GM23338 (cell line): Measurements from ENCODE around the gene KIF3C. TPM values are rescaled to one million over a fixed set of nuclear protein-coding genes. Genes with fewer than 3 reads are reported as not detected.

Source experiments
- ATAC-seq: fragments of 200-7000 bp; cut with Tn5 transposase; 3 replicates; pipeline ENCODE4 v1.9.1; 2020
- DNase-seq: peaks from one replicate; pipeline ENCODE4 v3.0.0-alpha.2; 2015; ENCODE audit warnings: low spot score
- H2AFZ ChIP-seq: fragments of 200-600 bp; sonication (generic); 2 replicates; pipeline ENCODE4 v1.8.0; 2016; ENCODE audit warnings: antibody characterized with exemption, mild to moderate bottlenecking, moderate library complexity
- H3F3A ChIP-seq: fragments of 200-600 bp; sonication (generic); replicated peaks from 2 replicates; pipeline ENCODE4 v1.8.0; 2017; ENCODE audit warnings: antibody characterized with exemption, mixed run types, low read depth
- H3K27ac ChIP-seq: fragments of 200-600 bp; sonication (generic); 2 replicates; pipeline ENCODE4 v1.6.1; 2016; ENCODE audit warnings: low read depth
- H3K27me3 ChIP-seq: fragments of 200-600 bp; sonication (generic); 2 replicates; pipeline ENCODE4 v1.8.0; 2016; ENCODE audit warnings: mild to moderate bottlenecking, mixed run types, moderate library complexity; ENCODE audit not compliant: insufficient read depth
- H3K36me3 ChIP-seq: fragments of 200-600 bp; sonication (generic); 2 replicates; pipeline ENCODE4 v1.8.0; 2016; ENCODE audit warnings: mild to moderate bottlenecking; ENCODE audit not compliant: insufficient read depth
- H3K4me1 ChIP-seq: fragments of 200-600 bp; sonication (generic); 2 replicates; pipeline ENCODE4 v1.8.0; 2016; ENCODE audit warnings: mild to moderate bottlenecking, moderate library complexity; ENCODE audit not compliant: insufficient read depth
- H3K4me2 ChIP-seq: fragments of 200-600 bp; sonication (generic); 2 replicates; pipeline ENCODE4 v1.7.1; 2017; ENCODE audit warnings: mixed run types
- H3K4me3 ChIP-seq: fragments of 200-600 bp; sonication (generic); 2 replicates; pipeline ENCODE4 v1.6.1; 2016; ENCODE audit warnings: mixed run types
- H3K79me2 ChIP-seq: fragments of 200-600 bp; sonication (generic); replicated peaks from 2 replicates; pipeline ENCODE4 v1.8.0; 2017; ENCODE audit warnings: mild to moderate bottlenecking; ENCODE audit not compliant: insufficient read depth
- H3K9me2 ChIP-seq: fragments of 200-600 bp; sonication (generic); 2 replicates; pipeline ENCODE4 v1.8.0; 2017; ENCODE audit not compliant: insufficient read depth
- H4K20me1 ChIP-seq: fragments of 200-600 bp; sonication (generic); replicated peaks from 2 replicates; pipeline ENCODE4 v1.8.0; 2017; ENCODE audit warnings: mild to moderate bottlenecking; ENCODE audit not compliant: insufficient read depth
- H3K27ac Mint-ChIP-seq: 2 replicates; pipeline ENCODE4 v1.8.0; 2020; ENCODE audit warnings: inconsistent platforms, mild to moderate bottlenecking, moderate library complexity, mixed read lengths
- H3K27me3 Mint-ChIP-seq: 3 replicates; pipeline ENCODE4 v1.8.0; 2022; ENCODE audit warnings: low read depth, mild to moderate bottlenecking, moderate library complexity, mixed read lengths, inconsistent platforms; ENCODE audit not compliant: insufficient read depth, poor library complexity
- H3K36me3 Mint-ChIP-seq: 3 replicates; pipeline ENCODE4 v1.8.0; 2021; ENCODE audit warnings: low read depth, mild to moderate bottlenecking, inconsistent platforms, moderate library complexity, mixed read lengths
- H3K4me1 Mint-ChIP-seq: 3 replicates; pipeline ENCODE4 v1.8.0; 2020; ENCODE audit warnings: mild to moderate bottlenecking, inconsistent platforms, mixed read lengths
- H3K4me3 Mint-ChIP-seq: 3 replicates; pipeline ENCODE4 v1.8.0; 2021; ENCODE audit warnings: moderate library complexity, mild to moderate bottlenecking, inconsistent platforms, mixed read lengths
- H3K9me3 Mint-ChIP-seq: 3 replicates; pipeline ENCODE4 v1.8.0; 2020; ENCODE audit warnings: moderate library complexity, mild to moderate bottlenecking, inconsistent platforms, mixed read lengths
- EZH2phosphoT487 ChIP-seq: fragments of 200-600 bp; sonication (generic); IDR thresholded peaks from one replicate; pipeline ENCODE4 v1.8.1; 2018; ENCODE audit warnings: antibody characterized with exemption; ENCODE audit not compliant: unreplicated experiment
- NANOG ChIP-seq: IDR thresholded peaks from 2 replicates; pipeline ENCODE4 v1.6.1; 2016; ENCODE audit warnings: antibody characterized with exemption, borderline replicate concordance
- ZNF114 ChIP-seq: fragments of 250-450 bp; sonication (Bioruptor Pico); IDR thresholded peaks from 2 replicates; pipeline ENCODE4 v1.5.0; 2020; ENCODE audit warnings: mild to moderate bottlenecking, moderate library complexity
- polyA plus RNA-seq: library from polyadenylated mRNA; unstranded; fragments of >200 nt; fragmentation: Nextera tagmentation; extraction: Ambion mirVana; gene quantifications from 2 replicates; pipeline ENCODE4 v1.2.1, GENCODE V29; 2016
- total RNA-seq: library from RNA; depleted of rRNA; stranded (reverse); fragments of >200 nt; shearing (Covaris generic); gene quantifications from 2 replicates; pipeline ENCODE4 v1.2.3, GENCODE V29; 2014
- TF ChIP-seq, protein P1 (sequence below): fragments of 250-450 bp; sonication (Bioruptor Pico); IDR thresholded peaks from 2 replicates; pipeline ENCODE4 v1.5.0; 2020; ENCODE audit warnings: mild to moderate bottlenecking, moderate library complexity
- TF ChIP-seq, protein P2 (sequence below): IDR thresholded peaks from one replicate; pipeline ENCODE4 v1.6.1; 2018; ENCODE audit warnings: antibody characterized with exemption; ENCODE audit not compliant: unreplicated experiment

The KIF3C gene
- total and polyA plus RNA-seq, 2 experiments from 2014 or later: 14.9 to 40.0 TPM

DNA sequence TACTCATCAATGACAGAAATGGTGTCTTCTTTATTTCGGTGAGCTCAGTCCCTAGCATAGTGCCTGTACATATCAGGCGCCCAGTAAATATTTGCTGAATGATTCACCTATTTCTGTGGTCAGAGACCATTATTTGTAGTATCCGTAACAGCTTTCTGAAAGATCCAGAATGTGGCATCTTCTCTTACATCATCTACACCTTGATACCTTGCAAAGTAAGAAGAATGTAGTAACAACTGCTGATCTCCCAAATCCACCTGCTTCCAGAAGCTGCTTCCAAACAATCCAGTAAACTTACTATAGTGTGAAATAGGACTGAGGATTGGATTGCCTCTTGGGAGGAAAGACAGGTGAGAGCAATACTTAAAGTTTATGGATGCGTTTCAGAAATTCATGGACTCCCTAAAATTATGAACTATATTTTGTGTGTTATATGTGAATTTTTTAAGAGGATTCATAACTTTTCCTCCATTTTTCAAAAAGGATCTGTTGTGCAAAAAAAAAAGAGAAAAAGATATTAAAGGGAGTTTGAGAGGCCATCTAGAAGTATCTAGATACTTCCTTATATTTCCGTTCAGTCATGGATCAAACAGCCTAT, 103.1 kb downstream of the KIF3C start:
- peak overlapping the region; percentile 85 for H3K4me2 ChIP-seq
- H3K4me3 ChIP-seq: peak overlapping the region; percentile 97
- H3F3A ChIP-seq: peaks cover 4% of the 10 kb centered on the region
- peak overlapping the region; percentile 98 for H3K4me3 Mint-ChIP-seq
- H3K9me3 Mint-ChIP-seq: no peaks in the 10 kb centered on the region; the same call in 2 of the 3 replicates
- ATAC-seq (no peak), DNase-seq (no peak)
- no peaks in the 10 kb centered on the region for H3K9me2 ChIP-seq
- TF ChIP-seq, protein P1, sequence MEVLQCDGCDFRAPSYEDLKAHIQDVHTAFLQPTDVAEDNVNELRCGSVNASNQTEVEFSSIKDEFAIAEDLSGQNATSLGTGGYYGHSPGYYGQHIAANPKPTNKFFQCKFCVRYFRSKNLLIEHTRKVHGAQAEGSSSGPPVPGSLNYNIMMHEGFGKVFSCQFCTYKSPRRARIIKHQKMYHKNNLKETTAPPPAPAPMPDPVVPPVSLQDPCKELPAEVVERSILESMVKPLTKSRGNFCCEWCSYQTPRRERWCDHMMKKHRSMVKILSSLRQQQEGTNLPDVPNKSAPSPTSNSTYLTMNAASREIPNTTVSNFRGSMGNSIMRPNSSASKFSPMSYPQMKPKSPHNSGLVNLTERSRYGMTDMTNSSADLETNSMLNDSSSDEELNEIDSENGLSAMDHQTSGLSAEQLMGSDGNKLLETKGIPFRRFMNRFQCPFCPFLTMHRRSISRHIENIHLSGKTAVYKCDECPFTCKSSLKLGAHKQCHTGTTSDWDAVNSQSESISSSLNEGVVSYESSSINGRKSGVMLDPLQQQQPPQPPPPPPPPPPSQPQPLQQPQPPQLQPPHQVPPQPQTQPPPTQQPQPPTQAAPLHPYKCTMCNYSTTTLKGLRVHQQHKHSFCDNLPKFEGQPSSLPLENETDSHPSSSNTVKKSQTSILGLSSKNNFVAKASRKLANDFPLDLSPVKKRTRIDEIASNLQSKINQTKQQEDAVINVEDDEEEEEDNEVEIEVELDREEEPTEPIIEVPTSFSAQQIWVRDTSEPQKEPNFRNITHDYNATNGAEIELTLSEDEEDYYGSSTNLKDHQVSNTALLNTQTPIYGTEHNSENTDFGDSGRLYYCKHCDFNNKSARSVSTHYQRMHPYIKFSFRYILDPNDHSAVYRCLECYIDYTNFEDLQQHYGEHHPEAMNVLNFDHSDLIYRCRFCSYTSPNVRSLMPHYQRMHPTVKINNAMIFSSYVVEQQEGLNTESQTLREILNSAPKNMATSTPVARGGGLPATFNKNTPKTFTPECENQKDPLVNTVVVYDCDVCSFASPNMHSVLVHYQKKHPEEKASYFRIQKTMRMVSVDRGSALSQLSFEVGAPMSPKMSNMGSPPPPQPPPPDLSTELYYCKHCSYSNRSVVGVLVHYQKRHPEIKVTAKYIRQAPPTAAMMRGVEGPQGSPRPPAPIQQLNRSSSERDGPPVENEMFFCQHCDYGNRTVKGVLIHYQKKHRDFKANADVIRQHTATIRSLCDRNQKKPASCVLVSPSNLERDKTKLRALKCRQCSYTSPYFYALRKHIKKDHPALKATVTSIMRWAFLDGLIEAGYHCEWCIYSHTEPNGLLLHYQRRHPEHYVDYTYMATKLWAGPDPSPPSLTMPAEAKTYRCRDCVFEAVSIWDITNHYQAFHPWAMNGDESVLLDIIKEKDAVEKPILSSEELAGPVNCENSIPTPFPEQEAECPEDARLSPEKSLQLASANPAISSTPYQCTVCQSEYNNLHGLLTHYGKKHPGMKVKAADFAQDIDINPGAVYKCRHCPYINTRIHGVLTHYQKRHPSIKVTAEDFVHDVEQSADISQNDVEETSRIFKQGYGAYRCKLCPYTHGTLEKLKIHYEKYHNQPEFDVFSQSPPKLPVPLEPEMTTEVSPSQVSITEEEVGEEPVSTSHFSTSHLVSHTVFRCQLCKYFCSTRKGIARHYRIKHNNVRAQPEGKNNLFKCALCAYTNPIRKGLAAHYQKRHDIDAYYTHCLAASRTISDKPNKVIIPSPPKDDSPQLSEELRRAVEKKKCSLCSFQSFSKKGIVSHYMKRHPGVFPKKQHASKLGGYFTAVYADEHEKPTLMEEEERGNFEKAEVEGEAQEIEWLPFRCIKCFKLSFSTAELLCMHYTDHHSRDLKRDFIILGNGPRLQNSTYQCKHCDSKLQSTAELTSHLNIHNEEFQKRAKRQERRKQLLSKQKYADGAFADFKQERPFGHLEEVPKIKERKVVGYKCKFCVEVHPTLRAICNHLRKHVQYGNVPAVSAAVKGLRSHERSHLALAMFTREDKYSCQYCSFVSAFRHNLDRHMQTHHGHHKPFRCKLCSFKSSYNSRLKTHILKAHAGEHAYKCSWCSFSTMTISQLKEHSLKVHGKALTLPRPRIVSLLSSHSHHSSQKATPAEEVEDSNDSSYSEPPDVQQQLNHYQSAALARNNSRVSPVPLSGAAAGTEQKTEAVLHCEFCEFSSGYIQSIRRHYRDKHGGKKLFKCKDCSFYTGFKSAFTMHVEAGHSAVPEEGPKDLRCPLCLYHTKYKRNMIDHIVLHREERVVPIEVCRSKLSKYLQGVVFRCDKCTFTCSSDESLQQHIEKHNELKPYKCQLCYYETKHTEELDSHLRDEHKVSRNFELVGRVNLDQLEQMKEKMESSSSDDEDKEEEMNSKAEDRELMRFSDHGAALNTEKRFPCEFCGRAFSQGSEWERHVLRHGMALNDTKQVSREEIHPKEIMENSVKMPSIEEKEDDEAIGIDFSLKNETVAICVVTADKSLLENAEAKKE (CRISPR knock-in tag): no peak
- no peak for TF ChIP-seq EZH2phosphoT487
- no peak for TF ChIP-seq NANOG
- TF ChIP-seq ZNF114 (CRISPR knock-in tag): no peak
- TF ChIP-seq, protein P2, sequence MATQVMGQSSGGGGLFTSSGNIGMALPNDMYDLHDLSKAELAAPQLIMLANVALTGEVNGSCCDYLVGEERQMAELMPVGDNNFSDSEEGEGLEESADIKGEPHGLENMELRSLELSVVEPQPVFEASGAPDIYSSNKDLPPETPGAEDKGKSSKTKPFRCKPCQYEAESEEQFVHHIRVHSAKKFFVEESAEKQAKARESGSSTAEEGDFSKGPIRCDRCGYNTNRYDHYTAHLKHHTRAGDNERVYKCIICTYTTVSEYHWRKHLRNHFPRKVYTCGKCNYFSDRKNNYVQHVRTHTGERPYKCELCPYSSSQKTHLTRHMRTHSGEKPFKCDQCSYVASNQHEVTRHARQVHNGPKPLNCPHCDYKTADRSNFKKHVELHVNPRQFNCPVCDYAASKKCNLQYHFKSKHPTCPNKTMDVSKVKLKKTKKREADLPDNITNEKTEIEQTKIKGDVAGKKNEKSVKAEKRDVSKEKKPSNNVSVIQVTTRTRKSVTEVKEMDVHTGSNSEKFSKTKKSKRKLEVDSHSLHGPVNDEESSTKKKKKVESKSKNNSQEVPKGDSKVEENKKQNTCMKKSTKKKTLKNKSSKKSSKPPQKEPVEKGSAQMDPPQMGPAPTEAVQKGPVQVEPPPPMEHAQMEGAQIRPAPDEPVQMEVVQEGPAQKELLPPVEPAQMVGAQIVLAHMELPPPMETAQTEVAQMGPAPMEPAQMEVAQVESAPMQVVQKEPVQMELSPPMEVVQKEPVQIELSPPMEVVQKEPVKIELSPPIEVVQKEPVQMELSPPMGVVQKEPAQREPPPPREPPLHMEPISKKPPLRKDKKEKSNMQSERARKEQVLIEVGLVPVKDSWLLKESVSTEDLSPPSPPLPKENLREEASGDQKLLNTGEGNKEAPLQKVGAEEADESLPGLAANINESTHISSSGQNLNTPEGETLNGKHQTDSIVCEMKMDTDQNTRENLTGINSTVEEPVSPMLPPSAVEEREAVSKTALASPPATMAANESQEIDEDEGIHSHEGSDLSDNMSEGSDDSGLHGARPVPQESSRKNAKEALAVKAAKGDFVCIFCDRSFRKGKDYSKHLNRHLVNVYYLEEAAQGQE: no peak
- H3K27ac Mint-ChIP-seq: peak overlapping the region; percentile 93
- H3K27me3 Mint-ChIP-seq: peaks cover 3% of the 10 kb centered on the region
- peak overlapping the region; percentile 95; the same call in 1 of the 2 replicates for H3K27ac ChIP-seq
- H3K79me2 ChIP-seq: peaks cover 35% of the 10 kb centered on the region
- H2AFZ ChIP-seq: peak overlapping the region; percentile 92; the same call in 1 of the 2 replicates
- H4K20me1 ChIP-seq: peaks cover 12% of the 10 kb centered on the region
- H3K36me3 ChIP-seq: no peaks in the 10 kb centered on the region
- H3K36me3 Mint-ChIP-seq: 0 out of 3 replicates have a peak, but pooled peaks cover 6% of the 10 kb centered on the region
- H3K4me1 Mint-ChIP-seq: peaks cover 14% of the 10 kb centered on the region
- H3K4me1 ChIP-seq: peaks cover 8% of the 10 kb centered on the region; the same call in 1 of the 2 replicates
- no peaks in the 10 kb centered on the region for H3K27me3 ChIP-seq
